Thyroid gland (tissue), 4 donors: Measurements from ENCODE around the gene KDM4B.

ENCODE experiments used
- CTCF ChIP-seq, 6 experiments: fragments of 200-600 bp in 3 of 6; fragments of 450-650 bp in 3 of 6; sonication (generic) in 3 of 6; IDR thresholded peaks; one replicate each; pipeline ENCODE4 v1.5.1; 2016 to 2019; ENCODE audit warnings: antibody characterized with exemption in 6 of 6, mild to moderate bottlenecking in 2 of 6, inconsistent platforms in 1 of 6, moderate library complexity in 1 of 6
- POLR2A ChIP-seq, 2 donors: fragments of 450-650 bp; IDR thresholded peaks; one replicate each; pipeline ENCODE4 v1.6.1; 2017; ENCODE audit warnings: antibody characterized with exemption in 2 of 2, mild to moderate bottlenecking in 2 of 2, moderate library complexity in 1 of 2

GRCh38 chr19:5104871-5105351 is 136.0 kb downstream of the KDM4B start:
- TF ChIP-seq CTCF (IDR thresholded peaks at IDR 0.05), result no peak
- TF ChIP-seq POLR2A (IDR thresholded peaks at IDR 0.05), result no peak
